ENCODE results near the gene SERPINB13.

SERPINB13 gene

DNA sequence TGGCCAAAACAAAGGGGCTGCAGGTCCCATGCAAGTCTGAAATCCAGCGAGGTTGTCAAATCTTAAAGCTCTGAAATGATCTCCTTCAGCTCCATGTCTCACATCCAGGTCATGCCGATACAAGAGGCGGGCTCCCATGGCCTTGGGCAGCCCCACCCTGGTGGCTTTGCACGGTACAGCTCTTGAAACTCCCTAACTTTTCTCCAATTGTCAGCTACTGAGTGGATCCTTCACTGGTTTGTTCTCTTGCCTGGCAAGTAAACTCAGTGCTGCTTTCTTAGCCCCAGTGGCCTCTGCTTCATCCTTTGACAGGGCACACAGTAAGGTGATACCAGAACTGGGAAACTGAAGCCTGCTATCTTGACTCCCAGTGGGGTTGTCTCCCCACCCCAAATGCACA lies 26.3 kb downstream of the SERPINB13 start:
- TF ChIP-seq FOXM1 (IDR thresholded peaks at IDR 0.05; ENCODE audit: borderline replicate concordance, low read depth) (no peak), CEBPB (IDR thresholded peaks at IDR 0.05) (no peak), EP300 (IDR thresholded peaks at IDR 0.05; ENCODE audit: borderline replicate concordance) (no peak), CREB1 (IDR thresholded peaks at IDR 0.05; ENCODE audit: low read depth) (no peak), TAF1 (IDR thresholded peaks at IDR 0.05; ENCODE audit: low read depth) (no peak), EGR1 (IDR thresholded peaks at IDR 0.05) (no peak), YY1 (IDR thresholded peaks at IDR 0.05; ENCODE audit: low read depth) (no peak), TEAD4 (IDR thresholded peaks at IDR 0.05) (no peak), ZBTB7A (IDR thresholded peaks at IDR 0.05; ENCODE audit: low read depth) (no peak), NFIC (IDR thresholded peaks at IDR 0.05) (no peak), RAD21 (IDR thresholded peaks at IDR 0.05; ENCODE audit: low read depth) (no peak), TCF12 (IDR thresholded peaks at IDR 0.05; ENCODE audit: low read depth) (no peak)
- TF ChIP-seq, protein P1, sequence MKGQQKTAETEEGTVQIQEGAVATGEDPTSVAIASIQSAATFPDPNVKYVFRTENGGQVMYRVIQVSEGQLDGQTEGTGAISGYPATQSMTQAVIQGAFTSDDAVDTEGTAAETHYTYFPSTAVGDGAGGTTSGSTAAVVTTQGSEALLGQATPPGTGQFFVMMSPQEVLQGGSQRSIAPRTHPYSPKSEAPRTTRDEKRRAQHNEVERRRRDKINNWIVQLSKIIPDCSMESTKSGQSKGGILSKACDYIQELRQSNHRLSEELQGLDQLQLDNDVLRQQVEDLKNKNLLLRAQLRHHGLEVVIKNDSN (IDR thresholded peaks at IDR 0.05): no peak
- TF ChIP-seq, protein P2, sequence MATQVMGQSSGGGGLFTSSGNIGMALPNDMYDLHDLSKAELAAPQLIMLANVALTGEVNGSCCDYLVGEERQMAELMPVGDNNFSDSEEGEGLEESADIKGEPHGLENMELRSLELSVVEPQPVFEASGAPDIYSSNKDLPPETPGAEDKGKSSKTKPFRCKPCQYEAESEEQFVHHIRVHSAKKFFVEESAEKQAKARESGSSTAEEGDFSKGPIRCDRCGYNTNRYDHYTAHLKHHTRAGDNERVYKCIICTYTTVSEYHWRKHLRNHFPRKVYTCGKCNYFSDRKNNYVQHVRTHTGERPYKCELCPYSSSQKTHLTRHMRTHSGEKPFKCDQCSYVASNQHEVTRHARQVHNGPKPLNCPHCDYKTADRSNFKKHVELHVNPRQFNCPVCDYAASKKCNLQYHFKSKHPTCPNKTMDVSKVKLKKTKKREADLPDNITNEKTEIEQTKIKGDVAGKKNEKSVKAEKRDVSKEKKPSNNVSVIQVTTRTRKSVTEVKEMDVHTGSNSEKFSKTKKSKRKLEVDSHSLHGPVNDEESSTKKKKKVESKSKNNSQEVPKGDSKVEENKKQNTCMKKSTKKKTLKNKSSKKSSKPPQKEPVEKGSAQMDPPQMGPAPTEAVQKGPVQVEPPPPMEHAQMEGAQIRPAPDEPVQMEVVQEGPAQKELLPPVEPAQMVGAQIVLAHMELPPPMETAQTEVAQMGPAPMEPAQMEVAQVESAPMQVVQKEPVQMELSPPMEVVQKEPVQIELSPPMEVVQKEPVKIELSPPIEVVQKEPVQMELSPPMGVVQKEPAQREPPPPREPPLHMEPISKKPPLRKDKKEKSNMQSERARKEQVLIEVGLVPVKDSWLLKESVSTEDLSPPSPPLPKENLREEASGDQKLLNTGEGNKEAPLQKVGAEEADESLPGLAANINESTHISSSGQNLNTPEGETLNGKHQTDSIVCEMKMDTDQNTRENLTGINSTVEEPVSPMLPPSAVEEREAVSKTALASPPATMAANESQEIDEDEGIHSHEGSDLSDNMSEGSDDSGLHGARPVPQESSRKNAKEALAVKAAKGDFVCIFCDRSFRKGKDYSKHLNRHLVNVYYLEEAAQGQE (IDR thresholded peaks at IDR 0.05; ENCODE audit: low read depth): no peak
- TF ChIP-seq, protein P3, sequence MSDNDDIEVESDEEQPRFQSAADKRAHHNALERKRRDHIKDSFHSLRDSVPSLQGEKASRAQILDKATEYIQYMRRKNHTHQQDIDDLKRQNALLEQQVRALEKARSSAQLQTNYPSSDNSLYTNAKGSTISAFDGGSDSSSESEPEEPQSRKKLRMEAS (IDR thresholded peaks at IDR 0.05): no peak

DNA sequence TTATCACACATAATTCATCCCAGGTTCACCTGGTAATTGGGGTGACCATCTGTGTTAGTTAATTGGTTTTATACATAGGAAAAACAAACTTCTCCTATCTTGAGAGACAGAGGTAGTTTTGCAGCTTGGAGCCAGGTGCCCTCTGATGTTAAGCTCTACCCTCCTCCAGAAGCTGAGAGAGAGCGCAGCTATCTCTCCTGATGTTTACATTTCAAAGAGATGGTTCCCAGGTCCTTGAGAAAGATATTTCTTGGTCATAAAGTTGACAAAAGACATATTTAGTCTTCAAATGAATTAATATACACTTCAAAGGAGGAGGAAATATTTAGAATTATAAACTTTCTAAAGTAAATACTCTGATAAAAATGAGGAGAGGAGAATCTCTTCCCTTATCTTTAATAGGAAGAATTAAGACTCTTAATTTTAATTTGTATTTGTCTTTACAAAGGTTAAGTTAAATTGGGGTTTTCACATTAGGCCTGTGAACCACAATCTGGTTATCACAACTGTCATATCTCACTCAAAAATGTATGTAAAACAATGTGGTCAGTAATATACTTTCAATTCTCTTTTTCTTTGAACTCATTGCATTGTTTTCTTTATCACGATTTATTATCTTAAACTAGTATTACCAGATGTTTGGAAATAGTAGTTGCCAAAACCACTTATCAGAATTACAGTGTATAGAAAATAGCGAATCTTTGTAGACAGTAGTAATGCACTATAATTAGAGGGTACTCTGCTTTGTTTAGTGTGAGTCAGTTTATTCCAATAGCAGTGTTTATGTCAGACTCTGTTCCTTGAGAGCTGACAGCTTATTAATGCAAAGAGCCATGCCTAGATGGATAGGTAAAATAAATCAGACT lies 30.1 kb downstream of the SERPINB13 start:
- TF ChIP-seq CEBPB (IDR thresholded peaks at IDR 0.05) (no peak), RAD21 (IDR thresholded peaks at IDR 0.05; ENCODE audit: low read depth) (no peak), CREB1 (IDR thresholded peaks at IDR 0.05; ENCODE audit: low read depth) (no peak), TCF12 (IDR thresholded peaks at IDR 0.05; ENCODE audit: low read depth) (no peak), ZBTB7A (IDR thresholded peaks at IDR 0.05; ENCODE audit: low read depth) (no peak), TAF1 (IDR thresholded peaks at IDR 0.05; ENCODE audit: low read depth) (no peak), TEAD4 (IDR thresholded peaks at IDR 0.05) (no peak), NFIC (IDR thresholded peaks at IDR 0.05) (no peak), FOXM1 (IDR thresholded peaks at IDR 0.05; ENCODE audit: borderline replicate concordance, low read depth) (no peak), YY1 (IDR thresholded peaks at IDR 0.05; ENCODE audit: low read depth) (no peak), EP300 (IDR thresholded peaks at IDR 0.05; ENCODE audit: borderline replicate concordance) (no peak)
- TF ChIP-seq, protein P3 (IDR thresholded peaks at IDR 0.05): no peak
- TF ChIP-seq, protein P2 (IDR thresholded peaks at IDR 0.05; ENCODE audit: low read depth): no peak
- TF ChIP-seq, protein P1 (IDR thresholded peaks at IDR 0.05): no peak

DNA sequence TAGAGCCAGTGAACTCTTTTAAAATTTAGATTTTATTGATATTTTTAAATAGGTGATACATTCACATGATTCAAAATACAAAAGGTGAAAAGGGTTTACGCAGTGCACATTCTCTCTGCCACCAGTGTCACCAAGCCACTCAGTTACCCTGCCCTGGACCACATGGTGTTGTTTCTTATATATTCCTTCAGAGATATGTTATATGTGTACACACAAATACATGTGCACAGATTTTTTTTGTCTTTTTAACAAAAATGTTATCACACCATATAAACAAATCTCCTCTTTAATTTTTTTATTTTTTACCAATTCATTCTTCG lies 30.7 kb downstream of the SERPINB13 start:
- no peak for TF ChIP-seq FOXM1 (IDR thresholded peaks at IDR 0.05; ENCODE audit: borderline replicate concordance, low read depth)
- TF ChIP-seq, protein P3 (IDR thresholded peaks at IDR 0.05): no peak
- TF ChIP-seq, protein P2 (IDR thresholded peaks at IDR 0.05; ENCODE audit: low read depth): no peak

DNA sequence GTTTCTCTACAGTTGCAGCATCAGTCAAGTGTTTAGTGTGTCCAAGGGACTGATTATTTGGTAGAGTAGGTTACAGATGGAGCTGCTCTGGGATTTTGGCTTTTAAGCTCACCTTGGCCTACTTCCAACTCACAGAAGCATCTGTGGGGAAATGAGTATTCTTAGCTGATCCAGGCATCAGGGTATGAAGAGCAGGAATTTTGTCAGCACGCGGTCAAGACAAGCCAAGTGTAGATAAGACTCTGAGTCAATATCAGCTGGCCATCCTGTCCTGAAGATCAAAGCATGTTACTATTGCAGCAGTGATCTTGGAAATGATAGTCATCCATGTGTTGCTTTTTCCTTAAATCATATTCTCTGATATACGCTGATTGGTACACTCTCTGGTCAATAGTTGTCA lies 32.5 kb downstream of the SERPINB13 start:
- no peak for TF ChIP-seq FOXM1 (IDR thresholded peaks at IDR 0.05; ENCODE audit: borderline replicate concordance, low read depth)
- TF ChIP-seq CREB1 (IDR thresholded peaks at IDR 0.05; ENCODE audit: low read depth): no peak
- no peak for TF ChIP-seq CEBPB (IDR thresholded peaks at IDR 0.05)
- no peak for TF ChIP-seq TAF1 (IDR thresholded peaks at IDR 0.05; ENCODE audit: low read depth)
- TF ChIP-seq EGR1 (IDR thresholded peaks at IDR 0.05): no peak
- TF ChIP-seq EP300 (IDR thresholded peaks at IDR 0.05; ENCODE audit: borderline replicate concordance): no peak
- TF ChIP-seq, protein P1 (IDR thresholded peaks at IDR 0.05): no peak
- no peak for TF ChIP-seq ZBTB7A (IDR thresholded peaks at IDR 0.05; ENCODE audit: low read depth)
- TF ChIP-seq, protein P3 (IDR thresholded peaks at IDR 0.05): no peak
- no peak for TF ChIP-seq NFIC (IDR thresholded peaks at IDR 0.05)
- no peak for TF ChIP-seq TCF12 (IDR thresholded peaks at IDR 0.05; ENCODE audit: low read depth)
- no peak for TF ChIP-seq TEAD4 (IDR thresholded peaks at IDR 0.05)
- TF ChIP-seq RAD21 (IDR thresholded peaks at IDR 0.05; ENCODE audit: low read depth): no peak
- TF ChIP-seq YY1 (IDR thresholded peaks at IDR 0.05; ENCODE audit: low read depth): no peak
- TF ChIP-seq, protein P2 (IDR thresholded peaks at IDR 0.05; ENCODE audit: low read depth): no peak

All from Ishikawa (cell line).